Measurements from ENCODE around the gene CDK14. TPM values are rescaled to one million over a fixed set of nuclear protein-coding genes. Genes with fewer than 3 reads are reported as not detected.

CDK14 gene
- total RNA-seq, 1 experiment from 2014 or later = 57.9 TPM

DNA sequence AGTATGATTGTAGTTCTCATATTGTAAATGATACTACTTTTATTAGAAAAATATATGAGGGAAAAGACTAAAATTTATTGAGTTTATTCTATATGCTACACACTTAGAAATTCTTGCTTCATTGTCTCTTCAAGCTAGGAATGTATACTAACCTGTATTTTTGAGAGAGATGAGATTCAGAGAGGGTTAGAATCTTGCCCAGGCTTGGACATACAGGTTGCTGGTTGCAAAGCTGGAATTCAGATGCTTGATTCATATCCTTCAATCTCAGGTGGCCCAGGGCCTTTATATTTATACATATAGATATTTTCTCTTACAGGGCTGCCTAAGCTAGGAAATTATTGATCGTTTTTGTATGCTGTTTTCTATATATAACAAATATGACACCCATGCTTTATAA, 324.2 kb downstream of the CDK14 start:
- CTCF ChIA-PET = no interaction called here

DNA sequence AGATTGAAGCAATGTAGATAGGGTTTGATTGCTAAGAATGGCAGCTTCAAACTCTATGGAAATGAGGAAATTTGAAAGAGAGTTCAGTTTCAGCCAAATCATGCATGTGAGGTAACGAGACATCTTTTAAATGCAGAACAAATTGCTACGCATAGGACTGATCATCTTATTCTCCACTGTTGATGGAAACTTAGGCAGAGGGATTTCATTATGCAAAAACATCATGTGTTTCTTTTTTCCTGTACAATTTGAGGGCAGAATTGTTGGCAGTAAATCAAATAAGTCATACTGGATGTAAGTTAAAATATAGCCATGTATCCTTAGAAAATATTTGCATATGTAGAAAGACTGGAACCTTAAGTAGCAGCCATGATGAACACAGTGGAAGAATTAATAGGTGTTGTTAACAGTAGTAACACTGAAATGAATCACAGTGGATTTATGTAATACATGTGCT, 327.4 kb downstream of the CDK14 start:
- Mint-ChIP-seq H3K27ac (no peak overlapping the region), H3K36me3 (0 out of 2 replicates have a peak, but pooled peaks cover 2% of the 10 kb centered on the region), H3K27me3 (ENCODE audit: low read depth) (no peaks in the 10 kb centered on the region), H3K4me3 (no peak overlapping the region), H3K9me3 (peaks cover 8% of the 10 kb centered on the region; the same call in 1 of the 2 replicates), H3K4me1 (peaks cover 11% of the 10 kb centered on the region)
- CTCF ChIA-PET = no interaction called here
- DNase-seq (ENCODE audit: low spot score) = no peak
- POLR2A ChIA-PET = no interaction called here
- no peak for ATAC-seq
- TF ChIP-seq ZNF232 (CRISPR knock-in tag; IDR thresholded peaks at IDR 0.05) (no peak), CREM (CRISPR knock-in tag; IDR thresholded peaks at IDR 0.05) (no peak), GRHL2 (CRISPR knock-in tag; IDR thresholded peaks at IDR 0.05; ENCODE audit: insufficient replicate concordance, severe bottlenecking) (no peak), GABPB1 (CRISPR knock-in tag; IDR thresholded peaks at IDR 0.05) (no peak), AR (CRISPR knock-in tag; IDR thresholded peaks at IDR 0.05) (no peak), MYBL2 (CRISPR knock-in tag; IDR thresholded peaks at IDR 0.05) (no peak), RELA (CRISPR knock-in tag; IDR thresholded peaks at IDR 0.05; ENCODE audit: borderline replicate concordance) (no peak), ZNF138 (CRISPR knock-in tag; conservative IDR thresholded peaks at IDR 0.05) (no peak), HMGA2 (CRISPR knock-in tag; IDR thresholded peaks at IDR 0.05) (no peak), ARID4B (CRISPR knock-in tag; IDR thresholded peaks at IDR 0.05; ENCODE audit: borderline replicate concordance) (no peak), ZNF416 (CRISPR knock-in tag; IDR thresholded peaks at IDR 0.05) (no peak), TEAD1 (CRISPR knock-in tag; IDR thresholded peaks at IDR 0.05) (no peak)
- TF ChIP-seq, protein P1, sequence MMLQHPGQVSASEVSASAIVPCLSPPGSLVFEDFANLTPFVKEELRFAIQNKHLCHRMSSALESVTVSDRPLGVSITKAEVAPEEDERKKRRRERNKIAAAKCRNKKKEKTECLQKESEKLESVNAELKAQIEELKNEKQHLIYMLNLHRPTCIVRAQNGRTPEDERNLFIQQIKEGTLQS (CRISPR knock-in tag; conservative IDR thresholded peaks at IDR 0.05) = no peak
- TF ChIP-seq, protein P2, sequence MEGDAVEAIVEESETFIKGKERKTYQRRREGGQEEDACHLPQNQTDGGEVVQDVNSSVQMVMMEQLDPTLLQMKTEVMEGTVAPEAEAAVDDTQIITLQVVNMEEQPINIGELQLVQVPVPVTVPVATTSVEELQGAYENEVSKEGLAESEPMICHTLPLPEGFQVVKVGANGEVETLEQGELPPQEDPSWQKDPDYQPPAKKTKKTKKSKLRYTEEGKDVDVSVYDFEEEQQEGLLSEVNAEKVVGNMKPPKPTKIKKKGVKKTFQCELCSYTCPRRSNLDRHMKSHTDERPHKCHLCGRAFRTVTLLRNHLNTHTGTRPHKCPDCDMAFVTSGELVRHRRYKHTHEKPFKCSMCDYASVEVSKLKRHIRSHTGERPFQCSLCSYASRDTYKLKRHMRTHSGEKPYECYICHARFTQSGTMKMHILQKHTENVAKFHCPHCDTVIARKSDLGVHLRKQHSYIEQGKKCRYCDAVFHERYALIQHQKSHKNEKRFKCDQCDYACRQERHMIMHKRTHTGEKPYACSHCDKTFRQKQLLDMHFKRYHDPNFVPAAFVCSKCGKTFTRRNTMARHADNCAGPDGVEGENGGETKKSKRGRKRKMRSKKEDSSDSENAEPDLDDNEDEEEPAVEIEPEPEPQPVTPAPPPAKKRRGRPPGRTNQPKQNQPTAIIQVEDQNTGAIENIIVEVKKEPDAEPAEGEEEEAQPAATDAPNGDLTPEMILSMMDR (IDR thresholded peaks at IDR 0.05) = no peak

More for the DNA sequence above, 324.2 kb downstream of the CDK14 start:
- POLR2A ChIA-PET = no interaction called here
- Mint-ChIP-seq H3K27ac (no peak overlapping the region), H3K27me3 (ENCODE audit: low read depth) (no peaks in the 10 kb centered on the region), H3K36me3 (0 out of 2 replicates have a peak, but pooled peaks cover 2% of the 10 kb centered on the region), H3K4me3 (no peak overlapping the region), H3K4me1 (peaks cover 22% of the 10 kb centered on the region), H3K9me3 (0 out of 2 replicates have a peak, but pooled peaks cover 3% of the 10 kb centered on the region)
- ATAC-seq (no peak), DNase-seq (ENCODE audit: low spot score) (no peak)
- TF ChIP-seq TP53 (CRISPR knock-in tag; IDR thresholded peaks at IDR 0.05) = no peak
- no peak for TF ChIP-seq ZNF423 (CRISPR knock-in tag; IDR thresholded peaks at IDR 0.05)
- TF ChIP-seq, protein P3, sequence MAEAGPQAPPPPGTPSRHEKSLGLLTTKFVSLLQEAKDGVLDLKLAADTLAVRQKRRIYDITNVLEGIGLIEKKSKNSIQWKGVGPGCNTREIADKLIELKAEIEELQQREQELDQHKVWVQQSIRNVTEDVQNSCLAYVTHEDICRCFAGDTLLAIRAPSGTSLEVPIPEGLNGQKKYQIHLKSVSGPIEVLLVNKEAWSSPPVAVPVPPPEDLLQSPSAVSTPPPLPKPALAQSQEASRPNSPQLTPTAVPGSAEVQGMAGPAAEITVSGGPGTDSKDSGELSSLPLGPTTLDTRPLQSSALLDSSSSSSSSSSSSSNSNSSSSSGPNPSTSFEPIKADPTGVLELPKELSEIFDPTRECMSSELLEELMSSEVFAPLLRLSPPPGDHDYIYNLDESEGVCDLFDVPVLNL (CRISPR knock-in tag; IDR thresholded peaks at IDR 0.05; ENCODE audit: borderline replicate concordance, low read depth) = no peak
- TF ChIP-seq, protein P4, sequence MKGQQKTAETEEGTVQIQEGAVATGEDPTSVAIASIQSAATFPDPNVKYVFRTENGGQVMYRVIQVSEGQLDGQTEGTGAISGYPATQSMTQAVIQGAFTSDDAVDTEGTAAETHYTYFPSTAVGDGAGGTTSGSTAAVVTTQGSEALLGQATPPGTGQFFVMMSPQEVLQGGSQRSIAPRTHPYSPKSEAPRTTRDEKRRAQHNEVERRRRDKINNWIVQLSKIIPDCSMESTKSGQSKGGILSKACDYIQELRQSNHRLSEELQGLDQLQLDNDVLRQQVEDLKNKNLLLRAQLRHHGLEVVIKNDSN (CRISPR knock-in tag; IDR thresholded peaks at IDR 0.05) = no peak
- TF ChIP-seq, protein P5, sequence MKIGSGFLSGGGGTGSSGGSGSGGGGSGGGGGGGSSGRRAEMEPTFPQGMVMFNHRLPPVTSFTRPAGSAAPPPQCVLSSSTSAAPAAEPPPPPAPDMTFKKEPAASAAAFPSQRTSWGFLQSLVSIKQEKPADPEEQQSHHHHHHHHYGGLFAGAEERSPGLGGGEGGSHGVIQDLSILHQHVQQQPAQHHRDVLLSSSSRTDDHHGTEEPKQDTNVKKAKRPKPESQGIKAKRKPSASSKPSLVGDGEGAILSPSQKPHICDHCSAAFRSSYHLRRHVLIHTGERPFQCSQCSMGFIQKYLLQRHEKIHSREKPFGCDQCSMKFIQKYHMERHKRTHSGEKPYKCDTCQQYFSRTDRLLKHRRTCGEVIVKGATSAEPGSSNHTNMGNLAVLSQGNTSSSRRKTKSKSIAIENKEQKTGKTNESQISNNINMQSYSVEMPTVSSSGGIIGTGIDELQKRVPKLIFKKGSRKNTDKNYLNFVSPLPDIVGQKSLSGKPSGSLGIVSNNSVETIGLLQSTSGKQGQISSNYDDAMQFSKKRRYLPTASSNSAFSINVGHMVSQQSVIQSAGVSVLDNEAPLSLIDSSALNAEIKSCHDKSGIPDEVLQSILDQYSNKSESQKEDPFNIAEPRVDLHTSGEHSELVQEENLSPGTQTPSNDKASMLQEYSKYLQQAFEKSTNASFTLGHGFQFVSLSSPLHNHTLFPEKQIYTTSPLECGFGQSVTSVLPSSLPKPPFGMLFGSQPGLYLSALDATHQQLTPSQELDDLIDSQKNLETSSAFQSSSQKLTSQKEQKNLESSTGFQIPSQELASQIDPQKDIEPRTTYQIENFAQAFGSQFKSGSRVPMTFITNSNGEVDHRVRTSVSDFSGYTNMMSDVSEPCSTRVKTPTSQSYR (CRISPR knock-in tag; IDR thresholded peaks at IDR 0.05) = no peak
- no peak for TF ChIP-seq NFYB (CRISPR knock-in tag; conservative IDR thresholded peaks at IDR 0.05; ENCODE audit: low read depth)
- no peak for TF ChIP-seq CREM (CRISPR knock-in tag; IDR thresholded peaks at IDR 0.05)
